C4-2B (cell line): ENCODE measurements around the gene ZNF778.

Experiments
- H3K27ac ChIP-seq: fragments of 450-650 bp; 2 replicates; pipeline ENCODE4 v1.5.1; 2017
- CTCF ChIP-seq: fragments of 450-650 bp; conservative IDR thresholded peaks from 2 replicates; pipeline ENCODE4 v1.5.1; 2017; ENCODE audit warnings: mild to moderate bottlenecking
- ZFX ChIP-seq: fragments of 450-650 bp; IDR thresholded peaks from 2 replicates; pipeline ENCODE4 v1.6.1; 2017

The ZNF778 gene

GRCh38 chr16:89210165-89210903, 7.2 kb upstream of the ZNF778 start:
- H3K27ac ChIP-seq, result no peak overlapping the region
- TF ChIP-seq ZFX, result no peak
- no peak for TF ChIP-seq CTCF

- H3K27ac ChIP-seq, result no peak overlapping the region
- TF ChIP-seq CTCF (no peak), ZFX (no peak)
Observed at GRCh38 chr16:89210904-89211515, 6.5 kb upstream of the ZNF778 start.

- H3K27ac ChIP-seq, result peak overlapping the region; percentile 89
- no peak for TF ChIP-seq ZFX
- peak; percentile 84 for TF ChIP-seq CTCF
Observed at GRCh38 chr16:89216315-89217137, 977 bp upstream of the ZNF778 start.

GRCh38 chr16:89217138-89217387, 440 bp upstream of the ZNF778 start:
- TF ChIP-seq CTCF (no peak), ZFX (no peak)

GRCh38 chr16:89219365-89219764, 1.9 kb downstream of the ZNF778 start:
- TF ChIP-seq CTCF, result no peak
- no peak for TF ChIP-seq ZFX

More at GRCh38 chr16:89217138-89217387, 440 bp upstream of the ZNF778 start:
- peak overlapping the region; percentile 89 for H3K27ac ChIP-seq

GRCh38 chr16:89221604-89222003, 4.1 kb downstream of the ZNF778 start:
- TF ChIP-seq ZFX (no peak), CTCF (no peak)
- H3K27ac ChIP-seq, result no peak overlapping the region

More at GRCh38 chr16:89219365-89219764, 1.9 kb downstream of the ZNF778 start:
- H3K27ac ChIP-seq, result no peak overlapping the region

- TF ChIP-seq ZFX (no peak), CTCF (no peak)
- no peak overlapping the region for H3K27ac ChIP-seq
Observed at GRCh38 chr16:89222931-89223330, 5.4 kb downstream of the ZNF778 start.
